OCI-LY7 (cell line): ENCODE data around the gene CDK15.

Source experiments
- EZH2phosphoT487 ChIP-seq: fragments of 200-600 bp; sonication (generic); IDR thresholded peaks from 2 replicates; pipeline ENCODE4 v1.6.1; 2018; ENCODE audit warnings: low read depth, borderline replicate concordance, mild to moderate bottlenecking, mixed run types, antibody characterized with exemption, low read length, moderate library complexity, mixed read lengths
- TF ChIP-seq, protein P1 (sequence below): fragments of 200-600 bp; sonication (generic); conservative IDR thresholded peaks from 2 replicates; pipeline ENCODE4 v1.5.1; 2014; ENCODE audit warnings: mild to moderate bottlenecking, antibody characterized with exemption, low read length, moderate library complexity, mixed read lengths

DNA sequence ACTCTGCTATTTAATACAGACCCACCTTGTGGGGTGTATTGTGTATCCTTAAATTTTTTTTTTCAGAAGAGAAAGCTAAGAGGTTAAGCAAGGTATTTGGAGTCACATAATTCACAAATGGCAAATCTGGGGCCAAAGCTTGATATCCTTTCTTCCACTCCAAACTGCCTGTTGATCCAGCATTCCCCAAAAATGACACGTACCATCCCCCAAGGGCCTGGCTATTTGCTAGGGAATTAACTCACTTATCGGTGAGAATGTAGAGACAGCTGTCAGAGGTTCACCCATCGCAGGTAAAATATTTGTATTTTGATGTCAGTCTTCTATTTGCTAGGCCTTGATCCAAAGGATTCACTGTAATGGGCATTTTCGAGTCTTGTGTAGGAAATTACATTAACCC is 123.7 kb downstream of the CDK15 start:
- TF ChIP-seq, protein P1, sequence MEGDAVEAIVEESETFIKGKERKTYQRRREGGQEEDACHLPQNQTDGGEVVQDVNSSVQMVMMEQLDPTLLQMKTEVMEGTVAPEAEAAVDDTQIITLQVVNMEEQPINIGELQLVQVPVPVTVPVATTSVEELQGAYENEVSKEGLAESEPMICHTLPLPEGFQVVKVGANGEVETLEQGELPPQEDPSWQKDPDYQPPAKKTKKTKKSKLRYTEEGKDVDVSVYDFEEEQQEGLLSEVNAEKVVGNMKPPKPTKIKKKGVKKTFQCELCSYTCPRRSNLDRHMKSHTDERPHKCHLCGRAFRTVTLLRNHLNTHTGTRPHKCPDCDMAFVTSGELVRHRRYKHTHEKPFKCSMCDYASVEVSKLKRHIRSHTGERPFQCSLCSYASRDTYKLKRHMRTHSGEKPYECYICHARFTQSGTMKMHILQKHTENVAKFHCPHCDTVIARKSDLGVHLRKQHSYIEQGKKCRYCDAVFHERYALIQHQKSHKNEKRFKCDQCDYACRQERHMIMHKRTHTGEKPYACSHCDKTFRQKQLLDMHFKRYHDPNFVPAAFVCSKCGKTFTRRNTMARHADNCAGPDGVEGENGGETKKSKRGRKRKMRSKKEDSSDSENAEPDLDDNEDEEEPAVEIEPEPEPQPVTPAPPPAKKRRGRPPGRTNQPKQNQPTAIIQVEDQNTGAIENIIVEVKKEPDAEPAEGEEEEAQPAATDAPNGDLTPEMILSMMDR = no peak
- no peak for TF ChIP-seq EZH2phosphoT487
